Prostate gland (tissue), 2 donors: ENCODE data around the gene DPM3. TPM values are rescaled to one million over a fixed set of nuclear protein-coding genes. Genes with fewer than 3 reads are reported as not detected.
A peak's percentile ranks its signal among the peaks of the same experiment; 100 is the strongest.

Experiments used
- DNase-seq: peaks from one replicate; pipeline ENCODE4 v3.0.0-alpha.2; 2019; ENCODE audit warnings: low spot score
- H3K27ac ChIP-seq, 2 donors: fragments of 200-600 bp; sonication (generic); 2 replicates each; pipeline ENCODE4 v1.5.1; 2017 to 2019
- H3K27me3 ChIP-seq: fragments of 200-600 bp; sonication (generic); replicated peaks from 2 replicates; pipeline ENCODE4 v1.5.1; 2019; ENCODE audit not compliant: insufficient read depth
- H3K36me3 ChIP-seq, 2 donors: fragments of 200-600 bp; sonication (generic); 1 replicate in 1 of 2; 2 replicates in 1 of 2; pipeline versions ENCODE4 v1.5.1 to v1.8.1; 2017 to 2019
- H3K4me1 ChIP-seq: fragments of 200-600 bp; sonication (generic); replicated peaks from 2 replicates; pipeline ENCODE4 v1.5.1; 2019
- H3K4me3 ChIP-seq, 2 donors: fragments of 200-600 bp; sonication (generic); 2 replicates each; pipeline ENCODE4 v1.5.1; 2017 to 2019
- H3K9me3 ChIP-seq: fragments of 200-600 bp; sonication (generic); 2 replicates; pipeline ENCODE4 v1.5.1; 2017
- POLR2A ChIP-seq: fragments of 450-650 bp; IDR thresholded peaks from one replicate; pipeline ENCODE4 v1.6.1; 2016; ENCODE audit warnings: antibody characterized with exemption, mild to moderate bottlenecking
- POLR2AphosphoS5 ChIP-seq: sonication (generic); formaldehyde crosslinking; IDR thresholded peaks from one replicate; pipeline ENCODE4 v1.6.1; 2017; ENCODE audit warnings: antibody characterized with exemption
- WGBS: methylation state at CpG from one replicate; pipeline ENCODE4 v1.1.5; 2018; 5-methylcytosine and 5-hydroxymethylcytosine counted together
- intact Hi-C: fragments of 100-400 bp; cut with DNase I; formaldehyde crosslinking; loops from one replicate; pipeline ENCODE4 v1.14.2; 2022
- total RNA-seq, 2 donors: library from RNA; depleted of rRNA; stranded (reverse); fragments of >200 nt; gene quantifications; one replicate each; pipeline ENCODE4 v1.1.0, GENCODE V29; 2016
- TF ChIP-seq, protein P1 (sequence below), 4 experiments: fragments of 200-600 bp in 2 of 4; fragments of 450-650 bp in 2 of 4; sonication (generic) in 2 of 4; IDR thresholded peaks; 1 replicate in 3 of 4; 2 replicates in 1 of 4; pipeline ENCODE4 v1.5.1; 2016 to 2019; ENCODE audit warnings: antibody characterized with exemption in 4 of 4, mild to moderate bottlenecking in 2 of 4, moderate library complexity in 2 of 4

Gene DPM3
- total RNA-seq, 2 donors from 2014 or later: 93.6 to 97.0 TPM

- no peaks in the 10 kb centered on the region for H3K4me1 ChIP-seq
- WGBS: 86% methylated on average over 3 of the region's 3 CpGs
- intact Hi-C loops: no loop called here
Measured at GRCh38 chr1:155145491-155145890, 5.2 kb upstream of the DPM3 start.

GRCh38 chr1:155141749-155142148, 1.4 kb upstream of the DPM3 start:
- WGBS: 83% methylated on average over 7 of the region's 7 CpGs

More at GRCh38 chr1:155145491-155145890, 5.2 kb upstream of the DPM3 start:
- no peaks in the 10 kb centered on the region for H3K27me3 ChIP-seq
- DNase-seq: no peak
- TF ChIP-seq, protein P1, sequence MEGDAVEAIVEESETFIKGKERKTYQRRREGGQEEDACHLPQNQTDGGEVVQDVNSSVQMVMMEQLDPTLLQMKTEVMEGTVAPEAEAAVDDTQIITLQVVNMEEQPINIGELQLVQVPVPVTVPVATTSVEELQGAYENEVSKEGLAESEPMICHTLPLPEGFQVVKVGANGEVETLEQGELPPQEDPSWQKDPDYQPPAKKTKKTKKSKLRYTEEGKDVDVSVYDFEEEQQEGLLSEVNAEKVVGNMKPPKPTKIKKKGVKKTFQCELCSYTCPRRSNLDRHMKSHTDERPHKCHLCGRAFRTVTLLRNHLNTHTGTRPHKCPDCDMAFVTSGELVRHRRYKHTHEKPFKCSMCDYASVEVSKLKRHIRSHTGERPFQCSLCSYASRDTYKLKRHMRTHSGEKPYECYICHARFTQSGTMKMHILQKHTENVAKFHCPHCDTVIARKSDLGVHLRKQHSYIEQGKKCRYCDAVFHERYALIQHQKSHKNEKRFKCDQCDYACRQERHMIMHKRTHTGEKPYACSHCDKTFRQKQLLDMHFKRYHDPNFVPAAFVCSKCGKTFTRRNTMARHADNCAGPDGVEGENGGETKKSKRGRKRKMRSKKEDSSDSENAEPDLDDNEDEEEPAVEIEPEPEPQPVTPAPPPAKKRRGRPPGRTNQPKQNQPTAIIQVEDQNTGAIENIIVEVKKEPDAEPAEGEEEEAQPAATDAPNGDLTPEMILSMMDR (IDR thresholded peaks at IDR 0.05): no peak
- TF ChIP-seq POLR2A: no peak
- no peak for TF ChIP-seq POLR2AphosphoS5
- H3K4me3 ChIP-seq: no peak overlapping the region
- no peaks in the 10 kb centered on the region for H3K36me3 ChIP-seq
- no peaks in the 10 kb centered on the region for H3K9me3 ChIP-seq
- H3K27ac ChIP-seq: no peak overlapping the region

DNA sequence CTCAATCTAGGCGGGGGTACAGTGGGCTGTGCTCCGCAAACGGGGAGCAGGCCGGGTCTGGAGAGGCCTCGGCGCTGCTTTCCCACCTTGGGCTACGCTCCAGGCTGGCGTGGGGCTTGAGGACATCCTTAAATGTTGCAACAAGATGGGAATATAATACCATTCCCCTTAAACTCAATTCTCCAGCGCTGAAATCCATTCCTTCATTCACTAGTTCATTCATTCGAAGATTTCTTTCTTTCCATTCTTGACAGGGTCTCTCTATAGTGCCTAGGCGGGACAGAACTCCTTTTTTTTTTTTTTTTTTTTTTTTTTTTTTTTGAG, 261 bp upstream of the DPM3 start:
- no peaks in the 10 kb centered on the region for H3K9me3 ChIP-seq
- no peaks in the 10 kb centered on the region for H3K27me3 ChIP-seq
- H3K4me1 ChIP-seq: peaks cover 7% of the 10 kb centered on the region
- H3K36me3 ChIP-seq: no peaks in the 10 kb centered on the region
- peak overlapping the region; percentile 59 to 60 for H3K4me3 ChIP-seq
- TF ChIP-seq, protein P1 (IDR thresholded peaks at IDR 0.05): no peak
- TF ChIP-seq POLR2A (no peak), POLR2AphosphoS5 (no peak)
- no peak for DNase-seq
- intact Hi-C loops: no loop called here
- 13% methylated on average over 10 of the region's 11 CpGs for WGBS
- peak overlapping the region; percentile 88 to 94 for H3K27ac ChIP-seq

More at GRCh38 chr1:155141749-155142148, 1.4 kb upstream of the DPM3 start:
- DNase-seq: no peak
- Histone ChIP-seq H3K9me3 (no peaks in the 10 kb centered on the region), H3K4me1 (peaks cover 5% of the 10 kb centered on the region), H3K4me3 (no peak overlapping the region), H3K27ac (no peak overlapping the region), H3K36me3 (no peaks in the 10 kb centered on the region), H3K27me3 (no peaks in the 10 kb centered on the region)
- intact Hi-C loops: no loop called here
- TF ChIP-seq, protein P1 (IDR thresholded peaks at IDR 0.05): no peak
- TF ChIP-seq POLR2AphosphoS5: no peak
- no peak for TF ChIP-seq POLR2A

DNA sequence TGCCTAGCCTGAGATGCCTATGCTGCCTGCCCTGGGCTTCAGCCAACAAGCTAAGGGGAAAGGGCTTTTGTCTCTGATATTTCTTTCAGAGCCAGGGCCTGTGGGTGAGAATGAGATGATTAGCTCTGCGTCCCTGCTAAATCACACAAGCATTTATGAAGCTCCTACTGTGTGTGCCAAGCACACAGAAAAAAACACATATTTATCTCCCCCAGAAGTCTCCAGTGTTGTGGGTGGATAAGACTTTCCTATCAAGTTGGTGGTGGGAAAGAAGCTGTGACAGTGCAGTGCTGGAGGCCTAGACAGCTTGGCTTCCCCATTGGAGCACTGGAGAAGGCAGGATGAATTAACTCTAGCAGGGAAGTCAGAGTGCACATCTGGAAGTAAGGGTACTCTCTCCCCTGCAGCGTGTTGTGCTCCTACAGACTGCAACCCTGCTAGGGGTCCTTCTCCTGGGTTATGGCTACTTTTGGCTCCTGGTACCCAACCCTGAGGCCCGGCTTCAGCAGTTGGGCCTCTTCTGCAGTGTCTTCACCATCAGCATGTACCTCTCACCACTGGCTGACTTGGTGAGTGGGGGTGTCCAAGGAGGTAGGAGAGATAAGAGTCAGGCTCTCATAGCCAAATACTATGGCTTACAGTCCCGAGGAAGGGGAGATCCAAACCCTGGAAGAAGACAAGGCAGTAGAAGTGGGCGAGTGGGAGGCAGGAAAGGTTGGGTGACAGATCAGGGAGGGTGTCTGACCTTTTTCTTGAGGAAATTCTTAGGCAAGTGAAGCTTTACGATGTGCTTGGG, 3.0 kb downstream of the DPM3 start:
- H3K36me3 ChIP-seq: peaks cover 5 to 11% of the 10 kb centered on the region in 2 donors
- WGBS: 87% methylated on average over 6 of the region's 6 CpGs
- no peaks in the 10 kb centered on the region for H3K27me3 ChIP-seq
- peaks cover 24% of the 10 kb centered on the region for H3K4me1 ChIP-seq
- no peak for DNase-seq
- intact Hi-C loops: no loop called here
- H3K4me3 ChIP-seq: peak overlapping the region; percentile 49 to 58
- TF ChIP-seq, protein P1 (IDR thresholded peaks at IDR 0.05): no peak
- TF ChIP-seq POLR2A (no peak), POLR2AphosphoS5 (no peak)
- no peaks in the 10 kb centered on the region for H3K9me3 ChIP-seq
- peak overlapping the region; percentile 94 to 97 for H3K27ac ChIP-seq

DNA sequence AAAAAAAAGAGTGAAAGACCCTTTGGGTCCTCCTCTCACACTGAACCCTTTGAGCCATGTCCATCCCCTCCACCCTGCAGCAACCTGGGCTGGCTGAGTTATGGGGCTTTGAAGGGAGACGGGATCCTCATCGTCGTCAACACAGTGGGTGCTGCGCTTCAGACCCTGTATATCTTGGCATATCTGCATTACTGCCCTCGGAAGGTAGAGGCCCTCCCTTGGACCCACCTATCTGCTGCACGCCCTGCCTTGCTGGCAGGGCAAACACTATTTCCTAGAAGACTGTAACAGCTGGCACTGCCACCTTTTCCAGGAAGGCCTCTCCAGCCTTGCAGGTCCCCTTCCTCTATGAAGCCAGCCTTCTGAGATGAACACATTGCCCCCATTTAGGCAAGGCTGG, 3.6 kb downstream of the DPM3 start:
- intact Hi-C loops: no loop called here
- H3K27ac ChIP-seq: peak overlapping the region; percentile 94 to 97
- peak overlapping the region; percentile 49 to 58 for H3K4me3 ChIP-seq
- DNase-seq: no peak
- H3K4me1 ChIP-seq: peaks cover 28% of the 10 kb centered on the region
- peaks cover 5 to 14% of the 10 kb centered on the region in 2 donors for H3K36me3 ChIP-seq
- TF ChIP-seq POLR2A: no peak
- TF ChIP-seq, protein P1 (IDR thresholded peaks at IDR 0.05): no peak
- no peak for TF ChIP-seq POLR2AphosphoS5
- no peaks in the 10 kb centered on the region for H3K27me3 ChIP-seq
- 42% methylated on average over 6 of the region's 6 CpGs for WGBS
- no peaks in the 10 kb centered on the region for H3K9me3 ChIP-seq
